GM18520 (cell line): ENCODE measurements around the gene ASH1L.
"Not testable (repeated sequence)": the region's sequence is repeated elsewhere in the genome, so short reads cannot be mapped to it uniquely, and the experiment has no call there.

Experiments used
- ATAC-seq: cut with Tn5 transposase; IDR thresholded peaks from one replicate; pipeline ENCODE4 v1.9.1; 2021; ENCODE audit not compliant: unreplicated experiment

ASH1L gene

GRCh38 chr1:155499263-155499662, 63.3 kb downstream of the ASH1L start:
- no peak for ATAC-seq

DNA sequence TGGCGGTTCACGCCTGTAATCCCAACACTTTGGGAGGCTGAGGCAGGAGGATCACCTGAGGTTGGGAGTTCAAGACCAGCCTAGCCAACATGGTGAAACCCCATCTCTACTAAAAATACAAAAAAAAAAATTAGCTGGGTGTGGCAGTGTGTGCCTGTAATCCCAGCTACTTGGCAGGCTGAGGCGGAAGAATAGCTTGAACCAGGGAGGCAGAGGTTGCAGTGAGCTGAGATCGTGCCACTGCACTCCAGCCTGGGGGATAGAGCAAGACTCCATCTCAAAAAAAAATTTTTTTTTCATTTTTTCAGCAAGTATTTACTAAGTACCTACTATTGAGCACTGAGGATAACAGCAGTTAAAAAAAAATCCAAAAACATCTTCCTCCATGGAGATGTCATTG, 69.0 kb downstream of the ASH1L start:
- not testable (repeated sequence) for ATAC-seq

DNA sequence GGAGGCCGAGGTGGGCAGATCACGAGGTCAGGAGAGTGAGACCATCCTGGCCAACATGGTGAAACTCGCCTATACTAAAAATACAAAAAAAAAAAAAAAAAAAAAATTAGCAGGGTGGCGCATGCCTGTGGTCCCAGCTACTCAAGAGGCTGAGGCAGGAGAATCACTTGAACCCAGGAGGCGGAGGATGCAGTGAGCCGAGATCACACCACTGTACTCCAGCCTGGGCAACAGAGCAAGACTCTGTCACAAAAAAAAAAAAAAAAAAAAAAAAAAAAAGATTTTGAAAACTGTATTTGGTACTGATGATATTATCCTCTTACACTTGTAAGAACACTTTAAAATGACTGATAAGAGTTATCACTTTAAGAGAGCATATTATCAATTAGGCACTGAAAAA, 74.2 kb downstream of the ASH1L start:
- ATAC-seq = not testable (repeated sequence)

DNA sequence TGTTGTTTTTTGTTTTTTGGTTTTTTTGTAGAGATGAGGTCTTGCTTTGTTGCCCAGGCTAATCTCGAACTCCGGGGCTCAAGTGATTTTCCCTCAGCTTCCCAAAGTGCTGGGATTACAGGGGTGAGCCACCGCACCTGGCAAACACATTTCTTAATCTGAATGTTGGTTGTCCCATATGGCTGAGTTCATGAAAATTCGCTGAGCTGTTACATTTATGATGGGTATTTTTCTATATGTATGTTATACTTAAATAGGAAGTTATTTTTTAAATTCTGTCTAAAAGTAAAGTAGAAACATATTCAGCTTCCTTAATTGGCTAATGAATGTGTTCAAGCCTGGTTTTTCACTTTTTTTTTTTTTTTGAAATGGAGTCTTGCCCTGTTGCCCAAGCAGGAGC, 75.1 kb downstream of the ASH1L start:
- no peak for ATAC-seq

DNA sequence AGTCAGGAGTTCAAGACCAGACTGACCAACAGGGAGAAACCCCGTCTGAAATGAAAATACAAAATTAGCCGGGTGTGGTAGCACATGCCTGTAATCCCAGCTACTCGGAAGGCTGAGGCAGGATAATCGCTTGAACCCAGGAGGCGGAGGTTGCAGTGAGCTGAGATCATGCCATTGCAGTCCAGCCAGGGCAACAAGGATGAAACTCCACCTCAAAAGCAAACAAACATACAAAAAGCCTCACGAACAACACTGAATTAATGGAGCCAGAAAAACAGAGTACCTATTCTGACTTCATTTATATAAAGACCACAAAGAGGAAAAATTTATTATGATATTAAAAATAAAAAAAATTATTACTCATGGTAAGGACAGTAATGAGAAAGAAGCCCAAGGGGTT, 75.7 kb downstream of the ASH1L start:
- not testable (repeated sequence) for ATAC-seq

DNA sequence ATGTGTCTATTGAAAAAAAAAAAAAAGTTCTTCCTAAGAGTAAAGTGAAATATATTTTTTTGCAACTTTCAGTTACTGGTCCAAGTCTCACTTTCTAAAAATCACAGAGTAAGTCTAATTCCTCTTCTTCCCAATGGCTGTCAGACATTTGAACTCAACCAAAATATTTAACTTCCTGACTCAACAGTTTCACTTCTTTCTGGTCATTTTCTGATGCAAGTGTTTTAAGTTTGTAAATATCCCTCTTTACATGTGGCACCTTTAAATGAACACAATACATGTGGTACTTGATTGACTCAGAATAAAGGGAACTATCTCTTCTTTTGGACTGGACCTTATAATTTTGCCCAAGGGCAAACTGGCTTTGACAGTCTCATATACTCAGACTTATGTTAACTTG, 76.7 kb downstream of the ASH1L start:
- ATAC-seq = no peak

DNA sequence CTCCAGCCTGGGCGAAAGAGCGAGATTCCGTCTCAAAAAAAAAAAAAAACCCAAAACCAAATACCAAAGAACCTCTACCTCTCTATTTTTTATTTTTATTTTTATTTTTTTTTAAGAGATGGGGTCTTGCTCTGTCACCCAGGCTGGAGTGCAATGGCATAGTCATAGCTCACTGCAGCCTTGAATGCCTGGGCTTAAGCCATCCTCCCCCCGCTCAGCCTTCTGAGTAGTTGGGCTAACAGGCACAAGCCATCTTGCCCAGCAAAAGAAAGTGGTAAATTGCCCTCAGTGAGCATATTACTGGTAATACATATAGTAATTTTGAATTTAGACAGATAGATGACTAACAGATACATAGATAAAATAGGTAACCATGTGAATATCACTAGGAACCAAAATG, 77.4 kb downstream of the ASH1L start:
- no peak for ATAC-seq

GRCh38 chr1:155481741-155482241, 80.8 kb downstream of the ASH1L start:
- ATAC-seq = no peak

DNA sequence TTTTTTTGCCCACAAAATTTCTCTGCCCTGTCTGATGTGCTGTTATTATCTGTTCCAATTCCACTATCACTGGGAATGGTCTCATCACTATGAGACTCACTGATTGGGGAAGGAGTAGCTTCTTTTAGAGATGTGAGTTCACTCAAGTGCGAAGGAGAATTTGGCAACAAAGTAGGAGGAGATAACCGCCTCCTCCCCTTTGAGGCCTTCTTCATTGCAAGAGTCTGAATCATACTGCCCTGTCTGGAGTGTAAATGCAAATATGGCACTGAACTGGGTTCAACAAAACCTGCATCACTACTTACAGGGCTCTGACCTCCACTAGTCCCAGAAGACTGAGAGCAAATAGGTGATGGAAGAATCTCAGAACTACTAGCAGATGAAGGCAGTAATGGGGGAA, 83.4 kb downstream of the ASH1L start:
- ATAC-seq = no peak

DNA sequence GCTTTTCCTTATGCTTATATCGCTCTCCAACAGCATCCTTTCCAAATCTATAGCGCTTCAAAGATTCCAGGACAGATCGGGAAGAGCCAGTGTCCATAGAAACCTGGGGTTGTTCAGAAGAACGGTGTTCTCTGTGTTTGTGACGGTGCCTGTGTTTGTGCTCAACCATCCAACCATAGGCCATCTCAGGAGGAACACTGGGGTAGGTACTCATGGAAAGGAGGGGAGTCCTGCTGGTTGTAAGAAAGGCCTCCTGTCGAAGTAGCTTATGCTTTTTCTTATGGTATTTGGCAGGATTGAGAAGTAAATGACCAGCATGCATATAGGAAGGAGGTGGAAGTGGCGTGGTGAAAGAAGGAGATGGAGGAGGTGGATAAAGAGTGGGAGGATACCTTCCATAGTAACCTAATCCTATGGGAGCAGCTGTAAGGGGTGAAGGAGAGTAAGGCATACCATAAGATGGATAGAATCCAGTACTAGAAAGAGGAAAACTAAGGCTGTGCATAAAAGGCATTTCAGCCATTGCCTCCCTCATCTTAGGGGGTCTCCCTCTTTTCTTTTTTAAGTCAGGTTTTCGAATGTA, 84.2 kb downstream of the ASH1L start:
- no peak for ATAC-seq

DNA sequence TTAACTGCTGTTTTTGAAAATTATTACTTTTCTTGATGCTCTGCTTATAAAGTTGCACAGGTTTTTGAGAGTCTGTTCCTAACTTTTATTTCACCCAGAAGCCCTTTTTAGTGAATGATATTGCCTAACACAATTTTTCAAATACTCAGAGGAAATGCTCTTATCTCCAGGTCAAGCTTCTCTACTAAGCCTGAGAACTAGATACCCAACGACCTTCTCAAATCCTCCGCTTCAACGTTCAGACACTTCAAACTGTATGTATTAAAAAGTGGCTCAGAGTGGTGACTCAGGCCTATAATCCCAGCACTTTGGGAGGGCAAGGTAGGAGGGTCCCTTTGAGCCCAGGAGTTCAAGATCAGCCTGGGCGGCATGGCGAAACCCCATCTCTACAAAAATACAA, 88.5 kb downstream of the ASH1L start:
- no peak for ATAC-seq

- no peak for ATAC-seq
These were observed 89.3 kb downstream of the ASH1L start for GRCh38 chr1:155473151-155473821.

GRCh38 chr1:155472491-155473083, 90.0 kb downstream of the ASH1L start:
- ATAC-seq = no peak

GRCh38 chr1:155471891-155472290, 90.7 kb downstream of the ASH1L start:
- no peak for ATAC-seq

GRCh38 chr1:155471026-155471425, 91.6 kb downstream of the ASH1L start:
- ATAC-seq = no peak

DNA sequence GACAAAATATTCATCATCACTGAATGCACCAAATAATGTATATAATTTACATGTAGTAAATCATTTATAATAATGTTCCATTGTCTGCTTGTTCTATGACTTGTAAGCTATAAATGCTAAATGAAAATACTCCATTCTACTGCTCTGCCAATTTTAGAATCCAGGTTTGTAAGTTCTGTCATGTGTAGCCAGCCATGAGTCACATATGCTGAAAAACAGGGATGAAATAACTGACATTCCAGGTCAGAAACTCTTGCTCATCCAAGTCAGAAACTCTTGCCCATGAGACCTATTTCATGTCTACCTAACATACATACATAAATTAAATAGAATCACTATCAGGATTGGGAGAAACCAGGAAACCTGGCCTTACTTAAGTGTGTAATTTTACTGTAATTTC, 95.6 kb downstream of the ASH1L start:
- ATAC-seq = no peak

GRCh38 chr1:155466617-155466972, 96.0 kb downstream of the ASH1L start:
- no peak for ATAC-seq

DNA sequence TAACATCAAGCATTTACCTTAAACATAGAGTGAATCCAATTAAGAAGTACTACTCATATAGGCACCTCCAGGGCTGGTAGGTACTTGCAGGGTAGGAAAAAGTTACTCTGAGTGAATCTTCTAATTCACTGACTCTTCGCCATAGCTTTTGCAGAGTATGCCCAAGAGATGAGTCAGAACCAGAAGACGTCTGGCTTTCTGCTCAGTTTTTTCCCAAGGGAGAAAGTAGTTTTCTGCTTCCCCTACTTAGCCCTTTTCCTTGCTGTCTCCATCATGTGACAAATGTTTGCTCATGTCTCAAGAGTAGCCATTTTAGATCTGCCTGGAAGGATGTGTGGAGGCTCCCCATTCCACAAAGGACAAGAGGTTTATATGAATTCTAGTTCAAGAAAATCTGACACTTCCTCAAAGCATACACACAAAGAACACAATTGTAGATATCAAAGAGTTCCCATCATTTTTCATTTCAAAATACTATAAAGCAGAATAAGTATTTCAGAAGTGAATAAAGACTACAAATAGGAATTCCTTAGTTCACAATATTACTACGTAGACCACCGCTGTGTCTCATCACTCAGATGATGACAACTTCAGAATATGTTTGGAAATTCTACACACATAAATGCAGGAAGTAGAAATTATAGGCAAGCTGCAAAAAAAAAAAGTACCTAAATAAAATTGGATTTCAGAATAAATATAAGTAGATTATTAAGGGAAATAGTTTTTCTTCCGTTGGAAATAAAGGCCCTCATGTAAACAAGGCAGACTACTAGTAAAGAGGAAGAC, 98.5 kb downstream of the ASH1L start:
- no peak for ATAC-seq

GRCh38 chr1:155458111-155458510, 104.5 kb downstream of the ASH1L start:
- ATAC-seq = no peak

DNA sequence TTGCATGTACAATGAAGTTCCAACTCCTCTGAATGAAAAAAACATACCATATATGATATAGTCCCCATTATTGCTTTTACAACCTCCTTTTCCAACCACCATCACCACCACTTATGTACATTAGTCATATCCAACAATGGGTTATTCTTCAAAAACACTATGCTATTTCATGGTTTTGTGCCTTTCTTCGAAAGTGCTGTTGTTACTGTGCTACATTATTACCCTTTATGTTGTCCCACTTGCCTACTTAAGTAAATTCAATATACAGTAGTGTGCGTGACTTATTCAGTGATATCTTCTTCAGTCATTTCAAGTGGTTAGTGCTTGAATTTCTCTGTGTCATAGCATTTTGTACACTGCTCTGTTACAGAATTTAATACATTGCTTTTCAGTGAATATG, 105.3 kb downstream of the ASH1L start:
- ATAC-seq = no peak

DNA sequence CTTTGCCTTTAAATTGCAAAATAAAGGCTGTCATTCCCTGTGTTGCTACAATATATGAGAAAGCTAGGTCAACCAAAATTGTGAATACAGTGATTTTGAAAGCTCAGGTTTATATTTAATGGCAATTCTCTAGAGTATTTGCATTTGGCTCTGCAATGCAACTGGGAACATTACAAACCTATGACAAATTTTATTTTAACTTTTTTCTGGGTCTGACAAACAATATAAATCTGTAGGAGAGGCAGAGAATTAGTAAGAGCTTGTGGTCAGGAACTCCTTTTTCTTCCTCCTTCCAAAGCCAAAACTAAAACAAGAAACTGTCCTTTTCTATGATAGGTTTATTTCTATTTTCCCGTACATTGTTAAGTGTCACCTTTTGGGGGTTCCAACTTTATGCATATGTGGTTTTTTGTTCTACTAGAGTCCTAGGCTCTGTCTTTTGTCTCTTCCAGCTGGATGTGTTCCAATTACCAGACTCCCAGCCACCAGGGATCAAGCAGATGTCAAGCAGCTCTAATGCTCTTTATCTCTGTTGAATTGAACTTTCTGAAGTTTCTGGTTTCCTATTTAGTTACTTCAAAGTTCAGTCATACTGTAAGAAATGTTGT, 106.9 kb downstream of the ASH1L start:
- no peak for ATAC-seq
